ENCODE measurements around the gene MRGPRD.

DNA sequence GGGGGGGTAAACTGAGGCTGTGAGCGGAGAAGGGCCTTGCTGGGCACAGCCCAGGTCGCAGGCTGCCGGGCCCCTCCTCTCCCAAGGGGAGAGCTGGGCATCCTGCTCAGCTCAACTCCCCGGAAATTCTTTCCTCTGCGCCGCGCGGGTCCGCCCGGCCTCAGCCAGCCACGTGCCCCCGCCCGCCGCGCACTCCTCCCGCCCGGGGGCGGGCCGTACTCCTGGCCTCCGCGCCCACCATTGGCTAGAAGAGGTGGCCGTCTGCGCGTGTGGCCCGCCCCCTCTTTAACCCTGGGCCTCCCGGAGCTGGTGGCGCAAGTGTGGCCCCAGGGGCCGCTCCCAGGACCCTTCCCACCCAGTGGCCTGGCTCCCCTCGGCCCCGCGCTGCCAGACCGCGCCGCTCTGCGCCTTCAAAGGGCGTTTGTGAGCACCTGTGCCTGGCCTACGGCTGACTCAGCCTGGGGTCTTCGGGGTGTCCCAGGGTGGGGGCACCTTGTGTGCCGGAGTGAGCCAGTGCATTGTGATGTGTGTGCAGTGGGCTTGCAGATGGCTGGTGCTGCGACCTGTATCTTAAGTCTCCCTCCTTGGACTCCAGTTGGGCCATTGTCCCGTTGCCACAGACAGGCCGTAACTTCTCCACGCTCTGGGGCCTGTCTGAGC, 30.3 kb upstream of the MRGPRD start:
- TF ChIP-seq, protein P1, sequence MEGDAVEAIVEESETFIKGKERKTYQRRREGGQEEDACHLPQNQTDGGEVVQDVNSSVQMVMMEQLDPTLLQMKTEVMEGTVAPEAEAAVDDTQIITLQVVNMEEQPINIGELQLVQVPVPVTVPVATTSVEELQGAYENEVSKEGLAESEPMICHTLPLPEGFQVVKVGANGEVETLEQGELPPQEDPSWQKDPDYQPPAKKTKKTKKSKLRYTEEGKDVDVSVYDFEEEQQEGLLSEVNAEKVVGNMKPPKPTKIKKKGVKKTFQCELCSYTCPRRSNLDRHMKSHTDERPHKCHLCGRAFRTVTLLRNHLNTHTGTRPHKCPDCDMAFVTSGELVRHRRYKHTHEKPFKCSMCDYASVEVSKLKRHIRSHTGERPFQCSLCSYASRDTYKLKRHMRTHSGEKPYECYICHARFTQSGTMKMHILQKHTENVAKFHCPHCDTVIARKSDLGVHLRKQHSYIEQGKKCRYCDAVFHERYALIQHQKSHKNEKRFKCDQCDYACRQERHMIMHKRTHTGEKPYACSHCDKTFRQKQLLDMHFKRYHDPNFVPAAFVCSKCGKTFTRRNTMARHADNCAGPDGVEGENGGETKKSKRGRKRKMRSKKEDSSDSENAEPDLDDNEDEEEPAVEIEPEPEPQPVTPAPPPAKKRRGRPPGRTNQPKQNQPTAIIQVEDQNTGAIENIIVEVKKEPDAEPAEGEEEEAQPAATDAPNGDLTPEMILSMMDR (IDR thresholded peaks at IDR 0.05 in 2 of 3, conservative IDR thresholded peaks at IDR 0.05 in 1 of 3; ENCODE audit: control insufficient read depth in 2 of 3, extremely low read depth in 1 of 3, insufficient read depth in 1 of 3, low read depth in 3 of 3, low read length in 3 of 3), result no peak
- TF ChIP-seq CREB1 (IDR thresholded peaks at IDR 0.05; ENCODE audit: low read depth) (no peak), NRF1 (conservative IDR thresholded peaks at IDR 0.05; ENCODE audit: low read depth, low read length) (no peak), NR2C2 (IDR thresholded peaks at IDR 0.05; ENCODE audit: borderline replicate concordance, control insufficient read depth, insufficient read length, low read depth) (no peak), CHD1 (IDR thresholded peaks at IDR 0.05; ENCODE audit: low read depth, low read length) (no peak), JUND (IDR thresholded peaks at IDR 0.05; ENCODE audit: low read depth, low read length) (no peak), MTA3 (IDR thresholded peaks at IDR 0.05; ENCODE audit: borderline replicate concordance, low read length) (no peak), BACH1 (IDR thresholded peaks at IDR 0.05; ENCODE audit: borderline replicate concordance) (no peak)

Measured in GM12878 (cell line).